Activated CD4-positive, alpha-beta T cell treated with anti-CD3 and anti-CD28 coated beads, Interleukin-2, amount 50 U/mL, for 4 hours (primary cell): ENCODE data around the gene HDHD3.
"Not testable (repeated sequence)": the region's sequence is repeated elsewhere in the genome, so short reads cannot be mapped to it uniquely, and the experiment has no call there.

Source experiments
- DNase-seq, 2 experiments: peaks; one replicate each; pipeline ENCODE4 v3.0.0-alpha.2; 2020

Gene HDHD3

GRCh38 chr9:113388833-113389232 is 12.0 kb upstream of the HDHD3 start:
- DNase-seq, result no peak

GRCh38 chr9:113387560-113388230 is 10.9 kb upstream of the HDHD3 start:
- no peak for DNase-seq

- no peak for DNase-seq
These were observed 10.0 kb upstream of the HDHD3 start for GRCh38 chr9:113386571-113387393.

- no peak for DNase-seq
These were observed 5.2 kb upstream of the HDHD3 start for GRCh38 chr9:113381909-113382411.

GRCh38 chr9:113381441-113381840 is 4.7 kb upstream of the HDHD3 start:
- not testable (repeated sequence) for DNase-seq

- DNase-seq, result no peak
These were observed 4.1 kb upstream of the HDHD3 start for GRCh38 chr9:113380869-113381378.

GRCh38 chr9:113379829-113380210 is 3.0 kb upstream of the HDHD3 start:
- not testable (repeated sequence) for DNase-seq

- DNase-seq, result not testable (repeated sequence)
These were observed 2.5 kb upstream of the HDHD3 start for GRCh38 chr9:113379094-113379828.

- DNase-seq, result no peak
These were observed 1.4 kb downstream of the HDHD3 start for GRCh38 chr9:113375057-113376023.

GRCh38 chr9:113373676-113374392 is 3.0 kb downstream of the HDHD3 start:
- DNase-seq, result no peak

GRCh38 chr9:113373256-113373655 is 3.5 kb downstream of the HDHD3 start:
- no peak for DNase-seq

GRCh38 chr9:113372059-113372458 is 4.7 kb downstream of the HDHD3 start:
- no peak for DNase-seq

- DNase-seq, result no peak
These were observed 5.9 kb downstream of the HDHD3 start for GRCh38 chr9:113370806-113371325.

GRCh38 chr9:113369855-113370140 is 7.0 kb downstream of the HDHD3 start:
- no peak for DNase-seq

GRCh38 chr9:113368982-113369854 is 7.6 kb downstream of the HDHD3 start:
- no peak for DNase-seq

GRCh38 chr9:113368348-113368981 is 8.3 kb downstream of the HDHD3 start:
- DNase-seq, result no peak

- not testable (repeated sequence) for DNase-seq
These were observed 11.1 kb downstream of the HDHD3 start for GRCh38 chr9:113365652-113366051.

GRCh38 chr9:113364951-113365350 is 11.8 kb downstream of the HDHD3 start:
- DNase-seq, result no peak

GRCh38 chr9:113363336-113363735 is 13.4 kb downstream of the HDHD3 start:
- DNase-seq, result no peak
